GM18907 (cell line): ENCODE results near the gene TTC28.

Experiments used
- ATAC-seq: cut with Tn5 transposase; IDR thresholded peaks from one replicate; pipeline ENCODE4 v1.9.1; 2021; ENCODE audit warnings: mild to moderate bottlenecking, moderate library complexity; ENCODE audit not compliant: unreplicated experiment

Gene TTC28

DNA sequence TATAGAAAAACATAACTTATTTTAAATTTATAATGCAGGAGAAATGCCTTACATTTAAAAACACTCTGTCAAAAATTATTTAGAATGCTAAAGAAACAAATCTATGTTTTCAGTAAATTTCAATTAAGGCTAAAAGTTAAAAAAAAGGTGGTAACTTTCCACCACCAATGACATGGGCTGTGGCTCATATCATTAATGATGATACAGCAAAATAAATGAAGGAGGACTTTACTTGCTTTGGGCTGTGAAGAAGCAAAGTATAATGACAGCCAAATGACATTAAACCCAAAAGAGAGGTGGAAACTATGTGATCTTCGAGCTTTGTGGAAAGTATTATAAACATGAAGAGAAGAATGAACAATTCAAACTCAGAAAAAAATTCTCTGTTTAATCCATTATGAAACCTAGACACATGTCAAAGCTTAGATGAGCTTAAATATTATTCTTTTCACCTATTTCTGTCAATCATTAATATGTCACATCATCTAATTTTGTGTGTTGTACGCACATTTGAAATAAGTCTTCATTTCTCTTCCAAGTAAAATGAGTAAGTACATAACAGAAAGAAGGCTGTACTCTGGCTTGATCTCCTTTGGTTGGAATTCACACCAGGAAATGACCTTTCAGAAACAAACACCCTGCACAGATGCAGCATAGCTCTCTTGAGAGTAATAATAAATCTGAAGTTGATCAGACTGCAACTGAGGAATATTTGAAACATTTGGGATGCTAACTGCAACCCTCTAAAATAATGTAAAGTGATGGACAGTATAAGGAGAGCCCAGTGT lies 265.8 kb downstream of the TTC28 start:
- no peak for ATAC-seq

DNA sequence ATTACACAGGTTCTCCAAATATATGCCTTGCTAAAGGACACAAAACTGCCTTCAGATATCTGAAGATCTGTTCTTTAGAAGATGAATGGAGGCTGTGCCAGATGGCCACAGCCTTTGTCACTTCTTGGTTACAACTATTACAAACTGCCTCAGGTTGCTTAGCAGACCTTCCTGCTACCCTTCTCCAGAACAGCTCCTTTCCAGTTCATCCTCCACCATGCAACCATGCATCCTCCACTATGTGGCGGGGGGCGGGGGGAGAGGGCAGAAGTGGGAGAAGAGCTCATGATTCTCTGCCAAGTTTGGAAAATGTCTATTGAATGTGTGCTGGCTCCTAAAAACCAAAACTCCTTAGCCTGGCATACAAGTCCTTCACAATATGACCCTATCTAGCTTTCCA lies 267.5 kb downstream of the TTC28 start:
- ATAC-seq, result no peak

DNA sequence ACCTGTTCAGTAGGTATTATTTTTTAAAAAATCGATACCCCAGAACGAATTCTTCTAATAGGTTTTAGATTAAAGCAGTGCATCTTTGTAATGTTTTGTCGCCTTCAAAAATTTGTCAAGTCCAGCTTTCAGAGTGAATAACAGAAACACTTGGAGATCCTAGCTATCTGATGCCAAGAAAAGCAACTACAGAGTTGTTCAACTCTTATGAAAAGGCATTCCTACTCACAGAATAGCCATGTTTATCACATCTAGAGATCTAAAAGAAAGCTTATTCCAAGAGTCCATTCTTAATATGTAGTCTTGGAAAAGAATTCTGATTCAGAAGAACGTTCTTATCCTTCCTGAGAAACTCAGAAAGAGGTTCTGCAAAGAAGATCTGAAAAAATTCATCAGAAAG lies 268.5 kb downstream of the TTC28 start:
- ATAC-seq, result no peak

- ATAC-seq, result no peak
Measured at GRCh38 chr22:28410050-28410816, 269.4 kb downstream of the TTC28 start.

- no peak for ATAC-seq
Measured at GRCh38 chr22:28408709-28409108, 270.9 kb downstream of the TTC28 start.

- no peak for ATAC-seq
Measured at GRCh38 chr22:28407645-28408044, 272.0 kb downstream of the TTC28 start.

- no peak for ATAC-seq
Measured at GRCh38 chr22:28406246-28406645, 273.4 kb downstream of the TTC28 start.

GRCh38 chr22:28405588-28405987 lies 274.1 kb downstream of the TTC28 start:
- ATAC-seq, result no peak

DNA sequence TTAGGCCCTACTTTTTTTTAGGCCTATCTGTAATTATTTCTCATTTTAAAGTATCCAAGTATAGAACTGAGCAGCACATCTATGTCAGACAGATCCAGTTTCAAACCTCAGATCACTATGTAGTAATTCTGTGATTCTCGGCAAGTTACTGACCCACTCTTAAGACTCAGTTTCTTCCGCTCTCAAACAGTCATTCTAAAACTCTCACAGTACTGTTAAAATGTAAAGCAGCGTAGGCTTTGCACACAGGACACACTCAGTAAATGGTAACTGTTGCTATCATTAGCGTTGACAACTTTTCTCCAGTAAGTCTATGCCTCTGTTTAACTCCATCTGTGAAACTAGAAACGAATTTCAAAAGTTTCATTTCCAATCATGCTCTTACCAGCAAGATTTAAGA lies 277.1 kb downstream of the TTC28 start:
- no peak for ATAC-seq

DNA sequence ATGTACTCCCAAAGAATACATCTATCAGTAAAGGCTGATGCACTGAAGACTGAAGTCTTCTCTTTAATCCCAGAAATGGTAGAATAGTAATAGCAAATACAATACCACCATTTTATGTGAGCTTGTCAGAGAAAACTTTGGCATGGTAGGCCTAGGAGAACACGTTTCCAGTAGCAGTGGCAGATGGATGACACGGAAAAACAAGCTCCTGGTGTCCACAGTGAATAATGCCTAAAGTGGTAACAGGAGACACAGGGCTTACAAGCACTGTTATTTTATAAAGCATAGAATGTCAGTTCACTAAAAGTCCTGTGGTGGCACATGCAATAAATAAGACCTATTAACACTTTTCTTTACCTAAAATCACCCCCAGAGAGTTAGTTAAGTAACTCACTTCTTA lies 277.6 kb downstream of the TTC28 start:
- no peak for ATAC-seq

- ATAC-seq, result no peak
Measured at GRCh38 chr22:28398981-28399380, 280.7 kb downstream of the TTC28 start.

GRCh38 chr22:28398355-28398754 lies 281.3 kb downstream of the TTC28 start:
- ATAC-seq, result no peak

DNA sequence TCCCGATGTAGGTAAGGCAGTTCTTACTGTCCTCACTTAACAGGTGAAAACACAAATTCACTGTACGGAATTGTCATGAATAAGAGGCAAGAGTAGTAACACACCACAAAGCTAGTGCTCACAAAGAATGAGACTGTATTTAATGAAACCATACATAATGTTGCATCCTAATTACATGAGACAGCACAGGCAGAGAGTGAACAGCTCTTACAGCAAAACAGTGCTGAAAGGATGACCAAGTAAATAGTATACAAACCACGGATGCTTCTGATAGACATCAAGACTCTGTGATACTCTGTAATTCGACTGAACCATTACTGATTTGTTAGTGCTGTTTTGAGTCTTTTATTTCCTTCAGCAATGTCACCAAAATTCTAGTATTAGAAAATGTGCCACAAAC lies 282.3 kb downstream of the TTC28 start:
- no peak for ATAC-seq

DNA sequence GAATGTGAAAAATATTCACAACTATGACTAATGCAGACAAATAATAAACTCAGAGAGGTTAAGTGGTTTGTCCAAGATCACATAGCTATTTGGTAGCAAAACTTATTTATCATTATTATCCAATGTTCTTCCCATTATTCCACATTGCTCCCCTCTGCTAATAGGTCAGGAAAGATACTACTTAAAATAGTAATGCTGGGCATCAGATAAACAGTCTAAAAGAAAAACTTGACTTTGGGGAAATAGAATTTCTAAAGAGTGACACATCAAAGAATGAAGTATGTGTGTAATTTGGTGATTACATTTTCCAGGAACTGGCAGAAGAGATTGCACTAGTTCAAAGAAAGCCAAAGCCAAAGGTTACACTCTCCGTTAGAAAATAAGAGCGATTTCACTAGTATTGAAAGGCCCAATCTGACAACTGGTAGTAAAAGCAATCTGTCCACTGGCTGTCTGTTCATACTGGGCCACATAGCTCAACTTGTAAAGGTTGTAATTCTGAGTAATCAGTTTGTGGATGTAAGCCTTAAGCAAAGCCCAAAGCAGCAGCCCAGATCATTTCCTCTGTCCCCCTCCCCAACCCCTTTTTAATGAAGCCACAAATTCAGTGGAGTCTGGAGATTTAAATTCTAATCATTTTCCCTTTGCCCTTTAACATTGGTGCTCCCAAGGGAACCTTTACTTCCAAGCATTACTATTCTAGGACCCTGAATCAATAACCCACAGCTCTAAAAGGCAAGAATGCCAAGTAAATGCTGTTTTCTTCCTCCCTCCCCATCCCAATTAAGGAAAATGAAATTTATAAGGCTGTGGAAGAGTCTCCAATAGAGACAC lies 283.5 kb downstream of the TTC28 start:
- ATAC-seq, result no peak

DNA sequence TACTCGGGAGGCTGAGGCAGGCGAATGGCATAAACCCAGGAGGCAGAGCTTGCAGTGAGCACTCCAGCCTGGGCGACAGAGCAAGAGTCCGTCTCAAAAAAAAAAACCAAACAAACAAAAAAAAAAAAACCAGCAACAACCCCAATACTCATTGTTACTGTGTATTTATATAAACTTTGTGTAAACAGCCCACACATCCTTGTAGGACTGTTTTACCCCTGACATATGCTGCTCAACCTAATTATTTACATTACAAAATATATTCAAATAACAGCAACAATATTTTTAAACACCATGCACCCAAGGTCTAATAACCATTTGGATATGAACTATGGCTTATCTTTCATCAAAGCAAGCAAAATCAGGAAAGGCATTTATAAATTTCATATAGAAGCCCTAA lies 284.1 kb downstream of the TTC28 start:
- no peak for ATAC-seq

DNA sequence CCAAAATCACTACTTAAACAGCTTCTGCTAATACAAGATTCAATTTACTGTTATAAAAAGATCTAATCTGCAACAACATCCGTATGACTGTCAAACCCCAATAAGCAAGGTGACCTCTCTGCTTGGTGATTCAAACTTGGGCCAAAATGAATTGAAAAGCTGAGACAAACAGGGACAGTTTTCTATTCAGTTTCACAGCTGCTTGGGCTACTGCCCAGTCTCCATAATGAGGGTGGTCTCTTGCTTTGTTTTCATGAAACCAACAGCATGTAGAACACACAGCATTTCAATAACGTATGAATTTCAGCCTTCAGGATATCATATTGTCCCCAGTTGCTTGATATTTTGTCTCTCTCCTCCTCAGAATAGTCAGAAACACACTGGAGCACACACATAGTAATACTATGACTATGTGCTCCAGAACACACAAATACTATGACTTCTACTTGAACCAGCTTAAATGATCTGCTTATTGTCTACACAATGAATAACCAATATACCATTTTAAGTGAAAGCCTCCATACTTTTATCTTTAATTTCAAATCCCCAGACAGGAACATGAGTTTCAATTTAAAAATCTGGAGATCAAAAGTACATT lies 285.0 kb downstream of the TTC28 start:
- ATAC-seq, result no peak

- no peak for ATAC-seq
Measured at GRCh38 chr22:28381429-28382167, 298.0 kb downstream of the TTC28 start.

DNA sequence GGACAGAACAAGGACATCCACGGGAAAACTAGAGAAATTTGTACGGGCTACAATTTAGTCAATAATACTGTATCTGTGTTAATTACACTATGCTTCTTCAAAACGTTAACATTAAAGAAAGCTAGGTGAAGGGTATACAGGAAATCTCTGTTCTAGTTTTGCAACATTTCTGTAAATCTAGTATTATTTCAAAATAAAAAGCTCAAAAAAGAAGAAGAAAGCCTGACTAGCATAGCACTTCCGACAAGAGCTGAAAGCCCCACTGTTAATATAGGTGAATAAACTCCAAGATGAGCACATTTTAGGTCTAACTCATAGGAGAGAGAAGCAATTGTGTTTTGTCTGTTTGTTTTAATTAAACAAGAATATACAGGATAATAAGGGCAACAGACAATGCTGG lies 299.7 kb downstream of the TTC28 start:
- ATAC-seq, result no peak

DNA sequence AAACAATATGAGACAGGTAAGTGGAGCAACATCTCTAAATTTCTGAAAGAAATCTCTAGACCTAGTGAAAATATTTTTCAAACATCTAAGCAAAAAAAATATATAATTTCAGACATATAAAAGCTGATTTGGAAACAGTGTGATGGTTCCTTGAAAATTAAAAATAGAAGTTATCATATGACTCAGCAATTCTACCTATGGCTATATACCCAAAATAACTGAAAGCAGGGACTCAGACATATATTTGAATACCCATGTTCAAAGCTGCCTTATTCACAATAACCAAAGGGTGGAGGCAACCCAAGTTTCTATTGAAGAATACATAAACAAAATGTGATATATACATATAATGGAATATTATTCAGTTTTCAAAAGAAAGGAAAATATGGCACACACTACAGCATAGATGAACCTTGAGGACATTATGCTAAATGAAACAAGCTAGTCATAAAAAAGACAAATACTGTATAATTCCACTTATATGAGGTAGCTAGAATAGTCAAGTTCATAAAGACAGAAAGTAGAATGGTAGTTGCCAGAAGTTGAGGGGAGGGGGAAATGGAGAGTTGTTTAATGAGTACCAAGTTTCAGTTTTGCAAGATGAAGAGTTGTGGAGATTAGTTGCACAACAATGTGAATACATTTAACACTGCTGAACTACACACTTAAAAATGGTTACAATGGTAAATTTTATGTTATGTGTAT lies 300.4 kb downstream of the TTC28 start:
- no peak for ATAC-seq
